HG03066 (cell line): ENCODE measurements around the gene SCARB1.

Source experiments
- ATAC-seq: cut with Tn5 transposase; IDR thresholded peaks from one replicate; pipeline ENCODE4 v1.9.1; 2021; ENCODE audit warnings: low read depth; ENCODE audit not compliant: unreplicated experiment

SCARB1 gene

DNA sequence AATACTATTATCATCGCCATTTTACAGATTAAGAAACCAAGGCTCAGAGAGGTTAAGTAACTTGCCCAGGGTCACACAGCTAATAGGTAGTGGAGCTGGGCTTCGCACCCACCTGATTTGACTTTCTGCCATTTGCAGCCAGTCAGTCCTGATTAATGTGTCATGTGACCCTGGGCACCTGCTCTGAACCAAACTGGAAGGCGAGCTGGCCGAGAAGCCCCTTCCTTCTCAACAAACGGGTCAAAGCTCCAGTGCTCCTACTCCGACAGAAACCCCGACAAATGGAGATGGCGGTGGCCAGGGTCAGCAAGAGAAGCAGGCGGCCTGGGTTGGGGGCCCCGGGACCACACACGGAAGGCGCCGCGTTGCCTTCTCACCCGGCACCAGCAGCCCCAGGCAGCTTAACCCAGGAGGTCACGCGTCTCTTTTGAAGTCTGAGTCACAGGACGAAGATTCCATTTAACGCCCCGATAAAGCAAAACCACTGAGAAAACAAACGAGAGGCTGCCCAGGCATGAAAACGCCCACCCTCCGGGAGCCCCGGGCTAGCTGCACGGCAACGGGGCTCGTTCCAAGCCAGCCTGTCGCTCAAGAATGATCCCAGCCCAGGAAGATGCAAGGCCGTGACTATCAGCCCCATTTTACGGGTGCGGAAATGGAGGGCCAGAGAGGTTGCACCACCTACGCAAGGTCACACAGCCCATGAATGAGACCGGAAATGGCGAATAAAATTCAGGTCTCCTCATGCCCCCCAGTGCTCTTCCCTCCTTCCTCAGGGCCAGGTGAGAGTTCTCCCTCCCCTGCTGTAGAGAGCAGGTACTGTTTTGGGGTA, 124.8 kb downstream of the SCARB1 start:
- ATAC-seq = no peak

DNA sequence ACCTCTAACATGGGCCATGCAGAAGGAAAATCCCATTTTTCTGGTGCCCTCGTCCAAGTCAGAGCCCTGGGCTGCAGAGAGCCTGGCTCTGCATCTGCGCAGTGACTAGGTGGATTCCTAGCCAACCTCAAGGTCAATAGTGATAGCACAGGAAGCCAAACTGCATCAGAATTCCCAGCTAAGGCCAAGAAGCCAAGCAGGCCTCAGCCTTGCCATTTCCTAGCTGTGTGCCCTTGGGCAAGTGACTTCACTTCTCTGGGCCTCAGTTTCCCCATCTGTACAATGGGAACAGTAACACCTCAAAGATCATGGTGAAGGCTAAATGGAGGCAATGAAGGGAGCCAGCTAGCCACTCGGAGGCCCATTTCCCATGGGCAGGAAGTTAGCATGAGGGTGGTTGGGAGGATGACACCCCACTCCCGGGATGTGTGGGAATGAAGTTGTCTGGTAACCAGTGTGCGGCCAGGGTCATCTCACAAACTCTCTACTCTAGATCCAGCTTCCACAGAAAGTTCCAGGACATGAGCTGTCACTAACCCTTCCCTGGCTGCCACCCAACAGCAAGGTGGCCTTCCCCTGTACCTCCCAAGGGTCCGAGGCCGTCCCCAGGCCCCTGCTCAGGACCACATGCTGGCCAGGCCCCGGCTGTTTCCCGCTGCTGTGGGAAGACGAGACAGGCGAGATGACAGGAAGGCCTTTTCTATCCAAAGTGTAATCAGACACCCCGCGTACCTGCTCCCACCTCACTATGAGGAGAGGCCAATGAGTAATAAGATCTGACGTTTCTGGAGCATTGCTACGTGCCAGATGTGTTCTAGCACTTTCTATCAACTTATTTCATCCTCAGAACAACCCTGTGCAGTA, 125.7 kb downstream of the SCARB1 start:
- ATAC-seq = no peak

DNA sequence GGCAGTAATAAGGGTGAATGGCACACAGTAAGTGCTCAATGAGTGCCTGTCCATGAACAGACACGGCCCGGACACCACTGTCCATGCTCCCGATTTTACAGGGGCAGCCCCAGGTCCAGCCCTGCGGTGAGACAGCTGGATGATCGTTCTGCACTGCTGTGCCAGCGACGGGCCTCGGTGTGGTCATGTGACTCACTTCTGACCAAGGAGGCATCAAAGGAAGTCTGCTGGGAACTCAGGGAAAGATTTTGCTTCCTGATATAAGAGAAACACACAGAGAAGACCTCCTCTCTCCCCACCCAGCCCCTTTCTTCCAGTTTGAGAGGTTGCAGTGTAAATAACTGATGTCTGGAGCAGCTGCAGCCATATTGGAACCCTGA, 126.6 kb downstream of the SCARB1 start:
- no peak for ATAC-seq

DNA sequence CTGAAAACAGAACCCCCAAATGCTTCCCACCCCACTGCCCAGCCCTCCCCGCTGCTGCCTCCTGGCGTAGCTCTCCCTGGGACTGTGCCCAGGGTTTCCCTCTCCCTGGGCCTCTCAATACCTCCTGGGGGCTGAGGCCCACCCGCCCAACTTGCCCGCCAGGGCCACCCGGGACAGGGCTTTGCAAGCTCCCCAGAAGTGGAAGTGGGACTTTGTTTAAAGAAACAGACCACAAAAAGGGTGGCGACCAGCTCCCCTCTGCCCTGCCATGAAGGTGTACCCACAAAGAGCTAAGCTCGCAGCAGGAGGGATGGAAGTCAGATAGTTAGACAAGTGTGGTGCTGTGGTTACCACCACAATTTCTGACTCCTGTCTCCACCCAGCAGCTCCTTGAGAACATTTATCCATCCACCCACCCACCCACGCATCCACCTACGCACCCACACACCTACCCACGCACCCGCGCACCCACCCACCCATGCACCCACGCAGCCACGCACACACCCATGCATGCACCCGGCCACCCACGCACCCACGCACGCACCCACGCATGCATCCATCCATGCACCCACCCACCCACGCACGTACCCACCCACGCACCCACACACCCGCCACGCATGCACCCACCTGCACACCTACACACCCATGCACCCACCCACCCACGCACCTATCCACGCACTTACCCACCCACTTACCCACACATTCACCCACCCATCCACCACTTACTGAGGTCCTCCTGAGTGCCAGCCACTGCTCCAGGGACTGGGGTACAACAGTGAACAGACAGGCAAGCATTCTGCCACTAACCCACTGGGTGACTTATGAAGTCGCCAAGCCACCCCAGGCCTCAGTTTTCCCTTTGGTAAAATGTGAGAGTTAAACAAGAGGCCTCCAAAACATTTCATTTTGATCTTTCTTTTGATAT, 127.3 kb downstream of the SCARB1 start:
- ATAC-seq = no peak

DNA sequence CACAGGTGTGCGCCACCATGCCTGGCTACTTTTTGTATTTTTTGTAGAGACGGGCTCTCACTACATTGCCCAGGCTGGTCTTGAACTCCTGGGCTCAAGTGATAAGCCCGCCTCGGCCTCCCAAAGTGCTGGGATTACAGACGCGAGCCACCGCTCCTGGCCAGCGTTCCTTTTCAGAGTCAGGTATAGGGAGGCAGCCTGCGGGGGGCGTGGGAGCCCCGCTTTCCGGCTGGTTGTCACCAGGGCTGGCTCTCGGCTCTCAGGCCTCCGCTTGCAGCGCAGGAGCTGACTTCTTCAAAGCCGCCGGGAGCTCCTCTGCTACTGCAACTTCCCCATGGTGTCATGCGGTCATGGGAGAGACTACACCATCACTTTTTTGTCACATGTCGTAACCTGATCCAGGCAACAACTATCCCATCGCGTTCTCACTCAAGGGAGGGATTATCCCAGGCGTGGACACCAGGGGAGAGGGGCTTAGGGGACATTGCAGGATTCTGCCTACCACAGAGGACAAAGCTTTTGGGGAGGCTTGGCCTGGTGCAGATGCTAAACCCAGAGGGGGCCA, 129.4 kb downstream of the SCARB1 start:
- ATAC-seq = no peak

DNA sequence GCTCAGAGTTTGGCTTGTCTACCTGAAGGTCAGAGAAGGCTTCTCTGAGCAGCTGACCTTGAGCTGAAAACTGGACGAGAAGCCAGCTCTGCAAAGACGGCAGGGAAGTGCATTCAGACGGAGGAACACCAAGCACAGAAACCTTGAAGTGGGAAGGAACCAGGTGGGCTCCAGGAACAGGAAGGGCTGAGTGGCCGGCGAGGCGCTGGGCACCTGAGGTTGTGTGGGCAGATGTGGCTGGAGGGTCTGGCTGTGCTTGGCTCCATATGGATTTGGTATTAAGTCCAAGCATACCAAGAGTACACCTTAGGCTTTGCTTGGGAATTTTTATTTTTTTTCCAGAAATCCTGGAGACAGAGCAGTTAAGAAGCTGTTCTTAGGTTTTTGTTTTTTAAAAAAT, 130.6 kb downstream of the SCARB1 start:
- ATAC-seq = no peak

DNA sequence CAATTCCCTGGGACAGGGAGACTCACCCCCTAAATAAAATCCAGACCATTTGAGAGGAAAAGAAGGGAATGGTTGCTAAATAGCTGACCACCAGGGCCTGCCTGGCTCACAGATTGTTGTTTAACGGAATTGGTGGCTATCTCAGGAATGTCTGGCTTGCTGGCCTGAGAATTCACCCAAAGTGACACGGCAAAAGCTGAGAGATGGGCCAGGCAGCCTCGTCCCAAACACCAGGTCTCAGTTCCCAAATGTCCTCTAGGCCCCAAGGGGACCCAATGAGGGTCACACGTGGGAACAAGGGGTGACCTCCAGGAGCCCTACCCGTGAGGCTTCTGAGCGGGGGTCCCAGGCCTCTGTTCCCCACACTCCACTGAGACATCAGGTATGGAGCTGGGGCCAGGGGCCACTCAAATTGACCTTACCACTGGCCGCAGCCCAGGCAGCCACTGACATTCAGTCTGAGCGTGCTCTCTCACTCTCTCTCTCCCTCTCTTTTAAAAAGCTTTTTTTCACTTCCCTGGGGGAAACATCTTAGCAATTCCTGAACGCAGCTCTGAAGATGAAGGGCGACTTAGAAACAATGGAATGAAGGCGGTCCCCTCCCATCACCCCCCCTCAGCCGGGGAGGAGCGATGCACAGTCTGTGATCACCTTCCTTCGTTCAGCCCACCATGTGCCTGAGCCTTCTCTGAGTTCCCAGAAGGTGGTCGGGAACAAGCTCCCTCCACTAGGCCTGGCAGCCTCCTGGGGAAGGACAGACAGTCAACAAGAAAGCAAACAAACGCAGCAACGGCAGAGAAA, 131.2 kb downstream of the SCARB1 start:
- ATAC-seq = no peak

DNA sequence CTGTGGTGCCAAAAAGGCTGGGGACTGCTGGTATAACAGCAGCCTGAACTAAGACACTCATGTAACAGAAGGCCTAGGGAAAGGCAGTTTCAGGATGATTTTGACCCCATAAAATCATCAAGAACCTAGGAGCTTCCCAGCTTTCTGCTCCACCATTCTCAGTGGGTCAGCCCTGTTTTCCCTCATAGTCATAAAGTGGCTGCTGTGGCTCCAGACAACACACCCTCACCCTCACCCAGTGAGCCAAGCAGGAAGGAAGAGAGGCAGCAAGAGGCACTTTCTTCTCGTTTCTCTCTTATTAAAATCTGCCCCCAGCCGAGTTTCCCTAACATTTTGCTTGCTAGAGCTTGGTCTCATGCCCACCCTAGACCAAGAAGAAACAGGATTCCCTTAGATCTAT, 131.8 kb downstream of the SCARB1 start:
- ATAC-seq = no peak

DNA sequence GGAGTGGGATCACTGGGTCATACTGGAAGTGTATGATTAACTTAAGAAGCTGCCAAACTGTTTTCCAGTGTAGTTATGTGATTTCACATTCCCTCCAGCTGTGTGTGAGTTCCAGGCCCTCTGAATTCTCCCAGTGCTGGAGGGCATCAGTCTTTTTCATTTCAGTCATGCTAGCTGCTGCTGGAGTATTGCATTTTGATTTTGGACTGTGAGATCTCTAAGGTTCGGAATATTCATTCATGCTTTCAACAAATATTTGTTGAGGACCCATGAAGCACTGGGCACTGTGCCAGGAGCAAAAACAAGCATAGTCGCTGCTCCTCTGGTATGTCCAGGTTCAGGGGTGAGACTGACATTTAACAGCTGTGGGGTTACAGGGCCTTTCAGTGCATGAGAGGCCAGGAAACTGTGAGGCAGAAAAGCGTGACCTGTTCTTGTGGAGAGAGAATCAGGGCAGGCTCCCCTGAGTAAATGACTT, 133.2 kb downstream of the SCARB1 start:
- ATAC-seq = no peak

DNA sequence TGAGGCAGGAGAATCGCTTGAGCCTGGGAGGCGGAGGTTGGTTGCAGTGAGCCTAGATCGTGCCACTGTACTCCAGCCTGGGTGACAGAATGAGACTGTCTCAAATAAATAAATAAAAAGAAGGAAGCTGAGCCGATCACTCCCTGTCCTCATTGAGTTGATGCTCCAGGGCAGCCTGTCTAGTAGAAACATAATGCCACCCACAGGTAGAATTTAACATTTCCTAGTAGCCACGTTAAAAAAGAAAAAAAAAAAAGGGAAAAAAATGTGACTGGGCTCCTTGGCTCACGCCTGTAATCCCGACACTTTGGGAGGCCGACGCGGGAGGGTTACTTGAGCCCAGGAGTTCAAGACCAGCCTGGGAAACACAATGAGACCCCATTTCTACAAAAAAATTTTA, 135.7 kb downstream of the SCARB1 start:
- ATAC-seq = no peak

DNA sequence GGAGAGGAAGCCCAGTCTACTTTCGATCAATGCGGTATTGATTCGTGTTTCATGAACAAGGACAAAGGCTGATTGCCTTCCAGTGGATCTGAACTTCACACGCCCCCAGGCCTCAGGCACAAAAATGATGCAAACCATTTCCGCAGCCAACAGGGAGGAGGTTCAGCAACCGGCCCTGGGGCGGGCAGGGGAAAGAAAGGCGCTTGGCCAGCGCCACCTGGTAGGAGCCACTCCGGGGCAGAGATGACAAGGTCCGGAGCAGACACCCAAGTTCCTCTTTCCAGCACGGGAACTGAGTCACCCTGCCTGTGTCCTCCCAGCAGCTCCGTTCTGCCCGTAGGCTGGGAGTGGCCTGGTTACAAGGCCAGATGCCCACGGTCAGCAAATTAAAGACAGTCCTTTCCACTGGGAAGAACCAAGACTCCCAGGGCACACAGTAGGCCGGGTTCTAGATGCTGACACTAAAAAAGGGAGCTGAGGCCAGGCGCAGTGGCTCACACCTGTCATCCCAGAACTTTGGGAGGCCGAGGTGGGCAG, 136.3 kb downstream of the SCARB1 start:
- ATAC-seq = no peak
